Upper lobe of right lung (tissue), 1 donor: ENCODE results near the gene CD9. TPM values are rescaled to one million over a fixed set of nuclear protein-coding genes. Genes with fewer than 3 reads are reported as not detected.

Source experiments
- ATAC-seq: fragments of 200-7000 bp; cut with Tn5 transposase; one replicate; pipeline ENCODE4 v1.9.1; 2020; ENCODE audit warnings: mild to moderate bottlenecking, moderate library complexity
- DNase-seq: peaks from one replicate; pipeline ENCODE4 v3.0.0-alpha.2; 2020
- H3K27ac ChIP-seq: fragments of 200-600 bp; one replicate; pipeline ENCODE4 v1.8.0; 2022
- H3K27me3 ChIP-seq: fragments of 200-600 bp; one replicate; pipeline ENCODE4 v1.8.0; 2022; ENCODE audit warnings: mild to moderate bottlenecking
- H3K36me3 ChIP-seq: fragments of 200-600 bp; one replicate; pipeline ENCODE4 v1.8.0; 2022
- H3K4me1 ChIP-seq: fragments of 200-600 bp; one replicate; pipeline ENCODE4 v1.8.0; 2022
- H3K4me3 ChIP-seq: fragments of 200-600 bp; one replicate; pipeline ENCODE4 v1.8.0; 2022; ENCODE audit warnings: mild to moderate bottlenecking
- H3K9me3 ChIP-seq: fragments of 200-600 bp; one replicate; pipeline ENCODE4 v1.8.0; 2022
- intact Hi-C: fragments of 100-400 bp; cut with DNase I; formaldehyde crosslinking; loops from one replicate; pipeline ENCODE4 v1.11.0; 2022
- total RNA-seq: library from RNA; stranded (reverse); fragmentation: NEBNext Ultra II Directional; extraction: Animal tissue kit (Norgen Biotek cat#: 25700); gene quantifications from one replicate; pipeline ENCODE4 v1.2.1, GENCODE V29; 2021
- TF ChIP-seq, protein P1 (sequence below): fragments of 200-600 bp; IDR thresholded peaks from one replicate; pipeline ENCODE4 v1.8.0; 2022; ENCODE audit warnings: antibody characterized with exemption
- donor health status: DM: no; HTN: yes; CAD: no; lungs with severe emphysema.

The CD9 gene
- total RNA-seq, 1 donor from 2014 or later = 445 TPM

DNA sequence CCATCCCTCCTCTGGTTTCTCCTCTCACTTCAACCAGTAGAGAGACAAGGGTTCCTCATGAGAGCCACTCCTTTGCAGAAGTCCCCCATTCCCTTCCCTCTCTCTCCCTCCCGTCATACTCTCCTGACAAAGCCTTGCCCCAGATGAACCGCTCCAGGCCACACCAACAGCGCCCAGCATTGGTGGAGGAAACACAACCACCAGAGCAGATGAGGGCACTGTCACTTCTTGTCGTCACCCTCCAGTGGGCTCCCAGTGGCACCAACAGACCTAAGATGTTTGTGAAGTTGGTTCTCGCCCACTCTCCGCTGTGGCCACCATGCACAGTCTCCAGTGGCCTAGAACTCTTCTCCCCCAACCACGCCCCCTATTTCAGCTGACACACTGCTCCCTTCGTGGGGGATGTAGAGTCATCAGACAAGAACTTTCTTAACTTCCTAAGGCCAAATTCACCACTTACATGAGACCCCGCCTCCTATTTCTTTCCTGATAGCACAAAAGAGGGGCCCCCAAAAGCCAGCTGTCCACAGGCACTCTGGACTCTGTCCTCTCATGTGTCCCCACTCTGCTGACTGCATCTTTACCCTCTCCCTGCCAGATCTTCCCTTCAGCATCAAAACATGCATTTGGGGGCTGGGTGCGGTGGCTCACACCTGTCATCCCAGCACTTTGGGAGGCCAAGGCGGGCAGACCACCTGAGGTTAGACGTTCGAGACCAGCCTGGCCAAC, 81.0 kb downstream of the CD9 start:
- Histone ChIP-seq H3K4me1 (peaks cover 26% of the 10 kb centered on the region), H3K36me3 (no peaks in the 10 kb centered on the region), H3K9me3 (no peaks in the 10 kb centered on the region), H3K27me3 (no peaks in the 10 kb centered on the region), H3K27ac (no peak overlapping the region), H3K4me3 (no peak overlapping the region)
- DNase-seq = peak; percentile 51
- intact Hi-C loops = loop anchor here (5.0 kb wide), 2 partner anchors 84 to 214 kb away; no protein-coding TSS in a partner anchor
- ATAC-seq = no peak
- TF ChIP-seq, protein P1, sequence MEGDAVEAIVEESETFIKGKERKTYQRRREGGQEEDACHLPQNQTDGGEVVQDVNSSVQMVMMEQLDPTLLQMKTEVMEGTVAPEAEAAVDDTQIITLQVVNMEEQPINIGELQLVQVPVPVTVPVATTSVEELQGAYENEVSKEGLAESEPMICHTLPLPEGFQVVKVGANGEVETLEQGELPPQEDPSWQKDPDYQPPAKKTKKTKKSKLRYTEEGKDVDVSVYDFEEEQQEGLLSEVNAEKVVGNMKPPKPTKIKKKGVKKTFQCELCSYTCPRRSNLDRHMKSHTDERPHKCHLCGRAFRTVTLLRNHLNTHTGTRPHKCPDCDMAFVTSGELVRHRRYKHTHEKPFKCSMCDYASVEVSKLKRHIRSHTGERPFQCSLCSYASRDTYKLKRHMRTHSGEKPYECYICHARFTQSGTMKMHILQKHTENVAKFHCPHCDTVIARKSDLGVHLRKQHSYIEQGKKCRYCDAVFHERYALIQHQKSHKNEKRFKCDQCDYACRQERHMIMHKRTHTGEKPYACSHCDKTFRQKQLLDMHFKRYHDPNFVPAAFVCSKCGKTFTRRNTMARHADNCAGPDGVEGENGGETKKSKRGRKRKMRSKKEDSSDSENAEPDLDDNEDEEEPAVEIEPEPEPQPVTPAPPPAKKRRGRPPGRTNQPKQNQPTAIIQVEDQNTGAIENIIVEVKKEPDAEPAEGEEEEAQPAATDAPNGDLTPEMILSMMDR = no peak

DNA sequence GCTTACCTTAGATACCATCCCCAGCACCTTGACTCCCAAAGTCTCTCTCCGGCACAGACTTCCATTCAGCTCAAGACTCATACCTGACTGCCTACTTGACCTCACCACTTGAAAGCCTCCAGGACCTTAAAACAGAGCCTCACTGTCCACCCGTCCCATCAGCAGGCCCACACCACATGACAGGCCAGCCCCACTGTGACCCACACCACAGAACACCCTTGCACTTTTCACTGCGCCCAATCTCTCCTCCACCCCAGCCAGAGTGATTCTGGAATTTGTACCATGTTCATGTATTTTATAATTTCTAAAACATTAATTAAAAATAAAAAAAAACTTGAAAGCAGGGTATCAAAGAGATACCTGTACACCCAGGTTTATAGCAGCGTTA, 82.2 kb downstream of the CD9 start:
- intact Hi-C loops = loop anchor here (5.0 kb wide), 2 partner anchors 85 to 215 kb away; no protein-coding TSS in a partner anchor
- H3K36me3 ChIP-seq = no peaks in the 10 kb centered on the region
- H3K27me3 ChIP-seq = no peaks in the 10 kb centered on the region
- ATAC-seq (no peak), DNase-seq (peak; percentile 23)
- TF ChIP-seq, protein P1 = no peak
- peaks cover 26% of the 10 kb centered on the region for H3K4me1 ChIP-seq
- no peak overlapping the region for H3K27ac ChIP-seq
- no peak overlapping the region for H3K4me3 ChIP-seq
- no peaks in the 10 kb centered on the region for H3K9me3 ChIP-seq

GRCh38 chr12:6284273-6284672, 84.1 kb downstream of the CD9 start:
- DNase-seq = no peak
- no peak for ATAC-seq
- Histone ChIP-seq H3K9me3 (no peaks in the 10 kb centered on the region), H3K4me1 (peaks cover 12% of the 10 kb centered on the region), H3K4me3 (no peak overlapping the region), H3K27me3 (no peaks in the 10 kb centered on the region), H3K27ac (no peak overlapping the region), H3K36me3 (no peaks in the 10 kb centered on the region)
- TF ChIP-seq, protein P1 = no peak
- intact Hi-C loops = loop anchor here (5.0 kb wide), 2 partner anchors 87 to 217 kb away; no protein-coding TSS in a partner anchor

DNA sequence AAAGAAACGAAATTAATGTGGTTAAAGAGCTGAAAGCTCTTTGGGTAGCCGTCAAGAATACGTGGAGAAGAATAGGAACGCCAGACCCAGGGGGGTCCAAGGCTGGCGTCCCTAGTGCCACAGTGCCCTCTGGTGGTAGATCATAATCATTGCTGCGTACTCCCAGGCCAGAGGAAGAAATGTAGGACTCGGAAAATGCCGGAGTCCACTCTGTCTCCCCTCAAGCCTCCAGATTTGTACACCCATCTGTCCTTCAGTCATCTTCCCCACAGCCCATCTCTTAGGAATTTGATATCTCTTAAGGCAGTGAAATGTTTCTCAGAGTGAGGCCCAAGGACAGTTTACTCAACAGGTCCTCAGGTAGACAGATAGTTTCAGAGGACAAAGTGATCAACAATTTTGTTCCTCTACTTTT, 84.9 kb downstream of the CD9 start:
- TF ChIP-seq, protein P1 = peak; percentile 96
- peak; percentile 89 for ATAC-seq
- no peak for DNase-seq
- intact Hi-C loops = no loop called here
- no peak overlapping the region for H3K4me3 ChIP-seq
- no peaks in the 10 kb centered on the region for H3K36me3 ChIP-seq
- H3K4me1 ChIP-seq = peaks cover 4% of the 10 kb centered on the region
- H3K9me3 ChIP-seq = no peaks in the 10 kb centered on the region
- H3K27me3 ChIP-seq = no peaks in the 10 kb centered on the region
- no peak overlapping the region for H3K27ac ChIP-seq

DNA sequence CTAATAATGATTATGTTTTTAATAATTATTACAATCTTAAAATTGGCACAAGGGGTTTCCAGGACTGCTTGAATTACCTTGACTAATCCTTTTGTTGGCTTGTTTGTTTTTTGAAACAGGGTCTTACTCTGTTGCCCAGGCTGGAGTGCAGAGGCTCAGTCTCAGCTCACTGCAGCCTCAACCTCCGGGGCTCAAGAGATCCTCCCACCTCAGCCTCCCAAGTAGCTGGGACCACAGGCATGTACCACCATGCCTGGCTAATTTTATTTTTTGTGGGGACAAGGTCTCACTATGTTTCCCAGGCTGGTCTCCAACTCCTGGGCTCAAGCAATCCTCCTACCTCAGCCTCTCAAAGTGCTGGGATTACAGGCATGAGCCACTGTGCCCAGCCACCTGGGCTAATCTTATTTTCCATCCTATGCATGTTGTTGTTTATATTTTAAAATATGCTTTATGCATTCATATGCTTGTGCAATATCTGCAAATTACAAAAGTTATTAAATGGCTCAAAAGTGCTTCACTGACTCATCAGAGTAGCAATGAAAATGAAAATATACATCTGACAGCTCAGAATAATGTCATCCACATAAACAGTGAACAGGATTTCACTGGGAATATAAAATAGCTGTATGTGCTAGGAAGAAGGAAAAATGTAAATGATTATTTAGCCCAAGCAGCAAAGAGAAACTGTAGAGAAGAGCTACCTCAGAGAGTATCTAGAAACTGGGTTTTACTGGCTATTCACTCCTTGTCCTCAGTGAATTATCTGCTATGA, 85.5 kb downstream of the CD9 start:
- H3K4me3 ChIP-seq = no peak overlapping the region
- no peak overlapping the region for H3K27ac ChIP-seq
- DNase-seq = no peak
- intact Hi-C loops = no loop called here
- ATAC-seq = no peak
- no peaks in the 10 kb centered on the region for H3K36me3 ChIP-seq
- H3K27me3 ChIP-seq = no peaks in the 10 kb centered on the region
- TF ChIP-seq, protein P1 = no peak
- H3K4me1 ChIP-seq = no peaks in the 10 kb centered on the region
- H3K9me3 ChIP-seq = no peaks in the 10 kb centered on the region

Other genes starting within 250 kb of the CD9 start
- 729 TPM for gene VWF, start 75.7 kb upstream of the CD9 start, total RNA-seq
- gene PLEKHG6, start 110.3 kb downstream of the CD9 start, total RNA-seq = 5.1 TPM
- gene TNFRSF1A, start 141.7 kb downstream of the CD9 start, total RNA-seq = 185 TPM
- 199 TPM for gene SCNN1A, start 175.2 kb downstream of the CD9 start, total RNA-seq
- gene LTBR, start 183.8 kb downstream of the CD9 start, total RNA-seq = 156 TPM
- 1.5 TPM for gene CD27, start 244.6 kb downstream of the CD9 start, total RNA-seq